Right kidney (tissue), 9 donors: ENCODE measurements around the gene UPK3A.

Experiments
- DNase-seq: peaks from one replicate; pipeline ENCODE4 v3.0.0-alpha.2; 2016
- long read RNA-seq, 8 donors: transcript quantifications; one replicate each; lab custom pipeline, GENCODE V29; 2026

UPK3A gene
- long read RNA-seq, donor 1, partial matches to known transcripts, result 0 of 1 reads
- long read RNA-seq, donor 1, other reads (novel, unspliced or antisense), result 0 of 1 reads
- long read RNA-seq, donor 2, result 0 reads
- long read RNA-seq, donor 3, result 0 reads
- long read RNA-seq, donor 4, partial matches to known transcripts, result 0 of 1 reads
- long read RNA-seq, donor 4, other reads (novel, unspliced or antisense), result 0 of 1 reads
- long read RNA-seq, donor 5, result 0 reads
- long read RNA-seq, donor 6, result 0 reads
- long read RNA-seq, donor 7, partial matches to known transcripts, result 0 of 2 reads
- long read RNA-seq, donor 7, other reads (novel, unspliced or antisense), result 0 of 2 reads
- long read RNA-seq, donor 8, result 0 reads

DNA sequence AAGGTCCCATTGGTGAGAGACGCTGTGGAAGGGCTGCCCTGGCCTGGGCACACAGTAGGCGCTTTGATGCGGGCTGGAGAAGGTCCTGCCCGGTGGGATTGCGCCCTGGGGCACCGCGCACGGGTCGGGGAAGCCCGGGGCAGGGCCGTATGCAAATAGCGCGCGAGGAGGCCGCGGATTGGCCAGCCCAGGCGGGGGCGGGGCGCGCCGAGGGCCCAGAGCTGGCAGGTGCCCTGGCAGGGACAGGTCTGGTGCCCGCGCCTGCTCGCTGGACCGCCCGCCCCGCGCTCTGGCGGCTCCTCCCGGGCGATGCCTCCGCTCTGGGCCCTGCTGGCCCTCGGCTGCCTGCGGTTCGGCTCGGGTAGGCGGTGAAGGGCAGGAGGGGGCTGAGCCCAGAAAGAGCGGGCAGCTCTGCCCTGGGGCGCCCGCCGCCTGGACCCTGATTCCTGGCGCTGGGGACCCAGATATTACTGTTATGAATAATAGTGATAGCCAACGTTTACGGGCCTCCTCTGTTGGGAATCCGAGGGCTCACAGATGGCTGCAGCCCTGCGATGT, at the start of gene UPK3A:
UPK3A (plus strand) TSS at position 245 of the 558 bp plus-strand sequence; CDS start at position 310, 65 bp downstream.
- peak; percentile 59 for DNase-seq

DNA sequence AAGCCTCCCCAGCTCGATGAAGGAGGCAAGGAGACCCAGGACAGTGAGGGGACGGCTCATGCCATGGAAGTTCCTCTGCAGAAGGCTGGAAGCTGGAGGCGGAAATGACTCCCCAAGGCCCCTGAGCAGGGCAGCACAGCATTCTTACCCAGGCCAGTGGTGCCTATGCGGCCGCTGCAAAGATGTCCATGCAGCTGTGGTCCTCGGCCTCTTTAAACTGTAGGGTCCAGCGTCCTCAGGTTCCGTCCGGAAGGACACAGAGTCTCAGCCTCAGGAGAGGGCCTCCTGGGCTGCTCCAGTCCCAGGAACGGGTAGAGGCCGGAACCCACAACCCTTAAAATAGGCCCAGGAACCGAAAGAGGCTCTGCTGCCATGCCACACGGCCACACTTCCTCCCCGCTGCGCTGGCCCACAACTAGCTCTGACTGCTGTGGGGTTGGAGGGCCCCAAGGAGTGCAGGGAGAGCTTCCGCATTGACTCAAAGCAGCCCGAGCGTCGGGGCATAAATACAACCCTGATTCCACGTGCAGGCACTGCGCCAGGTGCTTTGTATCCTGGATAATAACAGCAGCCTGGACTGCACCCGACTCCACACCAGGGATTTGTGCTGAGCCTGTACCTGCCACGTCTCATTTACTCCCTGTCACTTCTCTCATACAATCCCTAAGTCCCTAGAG, 49.5 kb upstream of the UPK3A start:
- DNase-seq, result no peak

GRCh38 chr22:45235851-45236342, 48.9 kb upstream of the UPK3A start:
- no peak for DNase-seq

DNA sequence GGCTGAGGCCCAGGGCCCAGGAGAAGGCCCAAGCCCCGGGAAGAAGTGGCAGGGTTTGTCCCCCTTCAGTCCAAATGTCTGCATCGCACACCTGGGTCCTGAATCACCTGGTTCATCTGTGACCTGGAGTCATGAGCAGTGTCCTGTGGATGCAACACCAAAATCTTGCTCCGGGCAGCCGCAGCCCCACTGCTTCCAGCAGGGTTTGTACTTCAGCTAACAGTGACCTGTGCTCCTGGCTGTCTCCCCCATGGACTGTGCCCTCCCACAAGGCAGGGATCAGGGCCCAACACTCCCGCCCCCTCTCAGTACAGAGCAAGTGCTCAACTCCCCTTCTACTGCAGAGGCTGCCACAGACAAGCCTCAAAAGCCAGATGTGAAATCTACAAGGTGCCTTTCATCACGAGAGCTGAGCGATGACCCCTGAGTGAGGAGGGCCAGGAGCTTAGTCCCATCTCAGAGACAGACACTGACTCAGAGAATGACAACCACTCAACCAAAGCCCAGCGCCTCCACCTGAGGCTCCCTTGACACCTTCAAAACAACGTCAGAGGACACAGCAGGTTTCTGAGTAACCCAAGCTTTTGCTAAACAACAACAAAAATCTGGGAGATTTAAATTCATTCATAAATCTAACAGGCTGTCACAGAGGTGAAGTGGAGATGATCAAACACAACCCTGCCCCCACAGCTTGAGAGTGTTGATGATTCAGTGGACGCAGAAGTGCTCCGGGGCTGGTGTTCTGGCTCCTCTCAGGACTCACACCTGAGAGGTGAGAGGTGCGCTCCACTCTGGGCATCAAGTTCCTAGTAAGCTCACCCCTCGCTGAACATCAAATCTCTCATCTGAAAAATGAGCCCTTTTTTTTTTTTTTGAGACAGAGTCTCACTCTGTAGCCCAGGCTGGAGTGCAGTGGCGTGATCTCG, 47.4 kb upstream of the UPK3A start:
- DNase-seq, result no peak

DNA sequence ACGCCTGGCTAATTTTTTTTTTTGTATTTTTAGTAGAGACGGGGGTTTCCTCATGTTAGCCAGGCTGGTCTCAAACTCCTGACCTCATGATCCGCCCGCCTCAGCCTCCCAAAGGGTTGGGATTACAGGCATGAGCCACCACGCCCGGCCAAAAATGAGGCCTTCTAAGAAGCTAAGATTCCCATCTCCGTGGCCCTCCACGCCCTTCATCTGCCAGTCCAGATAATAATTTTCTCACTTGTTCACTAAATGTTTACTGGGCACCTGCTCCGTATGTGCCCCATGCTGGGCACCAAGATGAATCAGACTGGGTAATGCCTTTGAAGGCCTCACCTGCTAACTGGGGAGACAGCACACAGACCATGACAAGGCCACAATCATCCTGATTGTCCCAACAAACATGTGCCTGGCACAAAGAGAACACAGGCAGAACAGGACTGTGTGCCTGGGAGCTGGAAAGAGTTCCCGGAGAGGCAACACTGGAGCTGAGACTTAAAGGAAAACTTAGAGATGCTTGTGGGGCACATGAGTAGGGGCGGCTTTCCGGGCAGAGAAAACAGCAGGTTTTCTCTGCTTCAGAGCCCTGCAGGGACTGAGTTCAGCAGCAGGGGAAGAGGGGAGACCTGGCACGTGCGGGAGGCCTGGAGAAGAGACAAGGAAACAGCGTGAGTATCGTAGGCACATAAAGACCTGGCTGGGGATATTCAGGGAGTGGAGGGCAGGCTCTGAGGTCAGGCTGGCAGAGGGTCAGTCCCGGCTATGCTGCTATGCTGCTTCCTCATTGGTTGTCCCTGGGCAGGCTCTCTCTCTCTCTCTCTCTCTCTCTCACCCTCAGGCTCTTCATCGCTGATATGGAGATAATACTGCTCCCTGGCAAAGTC, 46.4 kb upstream of the UPK3A start:
- DNase-seq, result no peak

- no peak for DNase-seq
Observed at GRCh38 chr22:45238957-45239680, 45.6 kb upstream of the UPK3A start.

- no peak for DNase-seq
Observed at GRCh38 chr22:45239681-45240051, 45.1 kb upstream of the UPK3A start.

GRCh38 chr22:45240104-45240809, 44.5 kb upstream of the UPK3A start:
- DNase-seq, result peak; percentile 65

- DNase-seq, result peak; percentile 58
Observed at GRCh38 chr22:45240810-45241631, 43.7 kb upstream of the UPK3A start, which contains the start of gene KIAA0930. KIAA0930 (minus strand) TSS chr22:45240894; CDS start chr22:45240703, 191 bp downstream.

DNA sequence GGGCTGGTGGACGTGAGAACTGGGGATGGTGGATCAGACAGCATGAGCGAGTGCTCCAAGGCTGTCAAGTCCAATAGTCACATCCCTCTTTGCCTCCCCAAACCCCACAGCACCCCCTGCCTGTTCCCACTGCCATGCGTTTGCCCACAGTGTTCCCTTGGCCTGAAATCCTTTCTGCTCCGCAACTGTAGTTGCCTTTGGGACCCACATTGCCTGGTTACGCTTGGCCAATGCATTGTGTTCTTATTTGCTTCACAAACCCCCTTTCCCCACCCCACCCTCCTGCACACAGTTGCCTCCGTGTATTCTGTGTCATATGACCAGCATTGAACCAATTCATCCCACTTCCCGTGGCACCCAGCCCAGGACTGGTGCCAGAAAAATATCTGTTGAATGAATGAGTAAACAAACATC, 42.0 kb upstream of the UPK3A start:
- DNase-seq, result no peak

DNA sequence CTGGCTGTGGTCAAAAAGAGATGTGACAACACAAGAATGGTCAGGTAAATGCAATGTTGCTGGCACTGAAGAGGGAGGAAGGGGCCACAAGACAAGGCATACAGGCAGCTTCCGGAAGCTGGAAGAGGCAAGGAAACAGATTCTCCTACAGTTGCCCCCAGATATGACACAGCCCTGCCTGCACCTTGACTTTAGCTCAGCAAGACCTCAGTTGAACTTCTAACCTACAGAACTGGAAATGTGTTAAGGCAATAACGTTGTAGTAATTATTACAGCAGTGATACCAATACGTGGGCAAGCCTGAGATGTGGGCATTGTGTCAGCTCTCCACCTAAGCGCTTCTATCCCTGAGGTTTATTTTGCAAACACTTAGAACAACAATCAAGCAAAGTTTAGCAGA, 39.8 kb upstream of the UPK3A start:
- no peak for DNase-seq

DNA sequence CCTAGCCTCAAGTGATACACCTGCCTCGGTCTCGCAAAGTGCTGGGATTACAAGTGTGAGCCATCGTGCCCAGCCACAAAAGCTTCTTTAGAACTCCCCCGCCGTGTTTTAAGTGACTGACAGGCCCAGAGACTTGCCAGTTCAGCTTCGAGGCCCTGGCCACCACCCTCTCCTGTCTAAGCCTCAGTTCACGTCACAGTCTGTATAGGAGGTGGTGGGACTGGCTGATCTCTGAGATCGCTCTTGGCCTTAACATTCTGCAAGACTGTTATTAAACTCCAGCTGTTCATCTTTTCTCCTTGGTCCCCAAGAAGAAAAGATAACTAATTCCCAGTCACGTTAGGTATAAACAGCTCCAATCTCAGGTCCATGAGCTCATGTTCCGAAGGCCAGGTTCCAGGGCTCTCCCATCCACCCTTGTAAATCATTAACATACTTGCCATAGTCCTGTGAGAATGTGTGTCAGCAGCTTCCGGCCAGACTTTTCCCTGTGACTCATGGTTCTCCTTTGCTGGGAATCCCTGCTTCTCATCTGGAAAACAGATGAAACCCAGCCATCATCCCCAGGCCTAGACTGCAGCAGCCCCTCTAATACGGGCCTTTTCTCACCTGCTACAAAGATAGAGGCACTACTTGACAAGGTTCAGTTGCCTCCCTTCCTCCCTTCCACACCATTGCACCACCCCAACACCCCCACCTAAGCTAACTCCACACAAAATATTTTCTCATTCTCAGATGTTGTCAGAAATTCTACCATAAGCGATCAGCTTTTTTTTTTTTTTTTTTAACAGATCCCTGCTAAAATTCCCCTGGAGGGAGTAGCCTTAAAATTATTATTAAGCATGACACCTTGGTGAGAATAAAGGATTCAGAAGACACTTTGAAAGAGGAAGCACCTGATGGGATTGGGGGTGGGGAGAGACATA, 38.4 kb upstream of the UPK3A start:
- DNase-seq, result peak; percentile 61

DNA sequence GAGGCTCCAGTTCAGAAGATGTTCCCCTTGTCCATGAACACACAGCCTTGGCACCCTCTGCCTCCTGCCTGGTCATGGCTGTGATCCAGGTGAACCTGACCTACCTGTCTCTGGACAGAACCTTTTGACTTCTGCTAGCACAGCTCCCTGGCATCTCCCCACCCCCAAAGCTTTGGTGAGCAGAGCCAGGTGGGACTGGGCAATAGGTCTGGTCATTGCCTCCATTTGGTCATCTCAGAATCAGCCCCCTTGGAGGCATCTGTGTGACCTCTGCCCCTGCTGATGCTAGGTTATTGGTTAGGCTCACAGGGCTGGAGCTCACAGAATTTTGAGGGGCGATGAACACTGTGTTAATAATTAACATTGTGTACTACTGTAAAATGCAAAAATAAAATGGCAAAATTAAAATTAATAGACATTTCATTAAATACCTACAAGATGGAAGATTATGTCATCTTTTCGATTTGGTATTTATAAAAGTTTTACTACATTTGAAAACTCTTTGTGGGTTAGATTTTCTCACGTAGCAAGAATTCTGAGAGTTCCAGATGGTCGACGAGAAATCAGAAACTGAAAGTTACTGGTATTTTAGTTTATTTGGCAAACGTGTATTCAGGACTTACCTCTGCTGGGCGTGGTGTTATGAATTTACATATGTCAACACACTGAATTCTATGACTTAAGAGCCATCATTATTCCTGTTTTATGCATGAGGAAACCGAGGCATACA, 35.8 kb upstream of the UPK3A start:
- DNase-seq, result no peak

DNA sequence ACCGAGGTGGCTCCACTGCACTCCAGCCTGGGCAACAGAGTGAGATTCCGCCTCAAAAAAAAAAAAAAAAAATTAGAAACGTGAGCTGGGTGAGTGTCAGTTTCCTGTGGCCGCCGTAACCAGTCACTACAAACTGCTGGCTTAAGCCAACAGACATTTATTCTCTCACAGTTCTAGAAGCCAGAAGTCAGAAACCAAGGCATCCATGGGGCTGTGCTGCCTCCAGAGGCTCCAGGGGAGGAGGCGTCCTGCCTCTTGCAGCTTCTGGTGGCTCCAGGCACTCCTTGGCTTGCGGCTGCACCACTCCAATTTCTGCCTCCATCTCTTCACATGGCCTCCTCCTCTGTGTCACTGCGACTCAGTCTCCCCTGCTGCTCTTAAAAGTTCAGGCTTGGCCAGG, 32.9 kb upstream of the UPK3A start:
- DNase-seq, result no peak

DNA sequence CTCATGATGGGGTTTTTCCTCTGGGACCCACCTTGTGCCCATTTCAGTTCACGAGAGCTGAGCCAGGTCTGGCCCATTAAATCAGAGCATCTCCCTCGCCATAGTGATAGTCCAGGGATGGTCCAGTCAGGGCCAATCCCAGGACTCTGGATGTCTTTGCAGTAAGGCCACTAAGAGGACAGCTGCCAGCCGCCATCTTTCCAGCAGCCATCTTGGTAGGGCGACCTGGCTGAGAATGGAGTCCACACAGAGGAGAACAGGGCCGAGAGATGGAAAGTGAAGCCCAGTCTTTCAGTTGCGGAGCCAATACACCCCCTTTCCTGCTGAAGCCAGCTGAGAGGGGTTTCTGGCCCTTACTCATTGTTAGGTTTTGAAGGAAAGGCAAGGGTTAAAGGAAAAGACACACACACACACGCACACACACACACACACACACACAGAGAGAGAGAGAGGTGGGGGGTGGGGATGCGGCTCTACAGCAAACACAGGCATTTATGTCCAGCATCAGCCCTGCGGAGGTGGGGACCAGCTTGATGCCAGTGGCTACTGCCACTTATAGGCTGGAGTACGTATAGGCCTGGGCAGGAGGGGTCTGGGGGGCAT, 31.6 kb upstream of the UPK3A start:
- DNase-seq, result no peak

DNA sequence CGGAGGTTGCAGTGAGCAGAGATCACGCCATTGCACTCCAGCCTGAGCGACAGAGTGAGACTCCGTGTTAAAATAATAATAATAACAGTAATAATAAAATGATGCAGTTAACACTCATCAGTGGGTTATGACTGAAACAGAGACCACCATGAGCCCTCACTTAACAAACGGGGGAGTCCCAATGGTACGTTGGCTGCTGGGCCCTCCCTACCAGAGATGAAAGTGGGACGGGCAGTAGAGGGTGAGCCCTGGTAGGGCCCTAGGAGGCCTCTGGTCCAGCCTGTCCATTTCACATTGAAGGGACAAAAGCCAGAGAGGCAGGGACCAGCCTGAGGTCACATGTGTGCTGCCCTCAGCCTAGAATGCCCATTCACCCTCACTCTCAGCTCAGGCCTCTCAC, 30.4 kb upstream of the UPK3A start:
- no peak for DNase-seq
